Measurements from ENCODE around the gene SEPHS2.
"Not testable (repeated sequence)": the region's sequence is repeated elsewhere in the genome, so short reads cannot be mapped to it uniquely, and the experiment has no call there.

Gene SEPHS2

DNA sequence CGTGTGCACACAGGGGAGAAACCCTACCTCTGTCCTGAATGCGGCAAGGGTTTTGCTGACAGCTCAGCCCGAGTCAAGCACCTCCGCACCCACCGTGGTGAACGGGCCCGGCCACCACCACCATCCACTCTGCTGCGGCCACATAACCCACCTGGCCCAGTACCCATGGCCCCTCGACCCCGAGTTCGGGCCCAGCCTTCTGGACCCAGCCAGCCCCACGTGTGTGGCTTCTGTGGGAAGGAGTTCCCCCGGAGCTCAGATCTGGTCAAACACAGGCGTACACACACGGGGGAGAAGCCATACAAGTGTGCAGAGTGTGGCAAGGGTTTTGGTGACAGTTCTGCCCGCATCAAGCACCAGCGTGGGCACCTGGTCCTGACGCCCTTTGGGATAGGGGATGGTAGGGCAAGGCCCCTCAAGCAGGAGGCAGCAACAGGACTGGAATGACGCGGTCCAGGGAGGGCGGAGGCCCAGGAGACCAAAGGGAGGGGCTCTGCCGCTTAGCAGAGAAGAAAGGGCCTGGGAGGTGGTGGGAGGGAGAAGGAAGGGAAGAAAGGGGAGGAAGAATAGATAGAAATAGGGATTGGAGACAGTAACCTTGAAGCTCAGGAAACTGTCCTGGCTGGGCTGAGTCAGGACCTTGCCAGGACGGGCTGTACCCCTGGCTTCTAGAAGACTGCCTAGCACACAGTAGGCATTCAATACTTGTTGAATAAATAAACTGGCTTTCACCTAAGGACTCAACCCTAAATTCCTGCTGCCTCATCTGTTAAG is 46.8 kb downstream of the SEPHS2 start:
- DNase-seq (ENCODE audit: low read depth): no peak

DNA sequence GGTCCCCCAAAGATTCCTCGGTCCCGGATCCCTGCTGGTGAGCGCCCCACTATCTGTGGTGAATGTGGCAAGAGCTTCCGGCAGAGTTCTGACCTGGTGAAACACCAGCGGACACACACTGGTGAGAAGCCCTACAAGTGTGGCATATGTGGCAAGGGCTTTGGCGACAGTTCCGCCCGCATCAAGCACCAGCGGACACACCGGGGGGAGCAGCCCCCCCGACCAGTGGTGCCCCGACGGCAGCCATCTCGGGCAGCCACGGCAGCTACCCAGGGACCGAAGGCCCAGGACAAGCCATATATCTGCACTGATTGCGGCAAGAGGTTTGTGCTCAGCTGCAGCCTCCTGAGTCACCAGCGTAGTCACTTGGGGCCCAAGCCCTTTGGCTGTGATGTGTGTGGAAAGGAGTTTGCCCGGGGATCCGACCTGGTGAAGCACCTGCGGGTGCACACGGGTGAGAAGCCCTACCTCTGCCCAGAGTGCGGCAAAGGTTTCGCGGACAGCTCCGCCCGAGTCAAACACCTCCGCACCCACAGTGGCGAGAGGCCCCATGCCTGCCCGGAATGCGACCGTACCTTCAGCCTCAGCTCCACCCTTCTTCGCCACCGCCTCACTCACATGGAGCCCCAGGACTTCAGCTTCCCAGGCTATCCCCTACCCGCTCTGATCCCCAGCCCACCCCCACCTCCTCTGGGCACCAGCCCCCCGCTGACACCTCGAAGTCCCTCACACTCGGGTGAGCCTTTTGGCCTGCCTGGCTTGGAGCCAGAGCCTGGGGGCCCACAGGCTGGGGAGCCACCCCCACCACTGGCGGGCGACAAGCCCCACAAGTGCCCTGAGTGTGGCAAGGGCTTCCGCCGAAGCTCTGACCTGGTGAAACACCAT is 47.7 kb downstream of the SEPHS2 start:
- no peak for DNase-seq (ENCODE audit: low read depth)

DNA sequence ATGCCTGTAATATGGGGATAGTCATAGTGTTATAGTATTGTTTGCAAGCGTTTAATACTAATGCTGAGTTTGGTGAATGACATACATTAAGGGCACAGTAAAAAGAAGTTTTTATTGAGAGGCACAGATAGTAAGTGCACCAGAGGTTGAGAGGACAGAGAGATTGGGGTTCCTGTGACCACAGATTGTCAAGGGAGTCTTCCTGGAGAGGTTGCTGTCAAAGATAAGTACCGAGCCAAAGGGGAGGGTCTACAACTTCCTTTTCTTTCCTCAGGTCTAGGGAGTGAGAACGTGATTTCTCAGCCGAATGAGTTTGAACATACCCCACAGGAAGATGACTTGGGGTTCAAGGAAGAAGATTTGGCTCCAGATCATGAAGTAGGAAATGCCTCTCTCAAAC is 48.6 kb downstream of the SEPHS2 start:
- no peak for DNase-seq (ENCODE audit: low read depth)

DNA sequence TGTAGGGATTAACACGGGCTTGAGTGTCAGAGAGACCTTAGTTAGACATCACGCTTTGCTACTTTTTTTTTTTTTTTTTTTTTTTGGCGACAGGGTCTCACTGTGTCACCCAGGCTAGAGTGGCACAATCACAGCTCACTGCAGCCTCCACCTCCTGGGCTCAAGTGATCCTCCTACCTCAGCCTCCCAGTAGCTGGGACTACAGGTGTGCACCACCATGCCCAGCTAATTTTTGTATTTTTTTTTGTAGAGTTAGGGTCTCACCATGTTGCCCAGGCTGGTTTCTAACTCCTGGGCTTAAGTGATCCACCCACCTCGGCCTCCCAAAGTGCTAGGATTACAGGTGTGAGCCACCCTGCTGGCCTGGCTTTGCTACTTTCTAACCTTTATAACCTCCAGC is 49.0 kb downstream of the SEPHS2 start:
- not testable (repeated sequence) for DNase-seq (ENCODE audit: low read depth)

DNA sequence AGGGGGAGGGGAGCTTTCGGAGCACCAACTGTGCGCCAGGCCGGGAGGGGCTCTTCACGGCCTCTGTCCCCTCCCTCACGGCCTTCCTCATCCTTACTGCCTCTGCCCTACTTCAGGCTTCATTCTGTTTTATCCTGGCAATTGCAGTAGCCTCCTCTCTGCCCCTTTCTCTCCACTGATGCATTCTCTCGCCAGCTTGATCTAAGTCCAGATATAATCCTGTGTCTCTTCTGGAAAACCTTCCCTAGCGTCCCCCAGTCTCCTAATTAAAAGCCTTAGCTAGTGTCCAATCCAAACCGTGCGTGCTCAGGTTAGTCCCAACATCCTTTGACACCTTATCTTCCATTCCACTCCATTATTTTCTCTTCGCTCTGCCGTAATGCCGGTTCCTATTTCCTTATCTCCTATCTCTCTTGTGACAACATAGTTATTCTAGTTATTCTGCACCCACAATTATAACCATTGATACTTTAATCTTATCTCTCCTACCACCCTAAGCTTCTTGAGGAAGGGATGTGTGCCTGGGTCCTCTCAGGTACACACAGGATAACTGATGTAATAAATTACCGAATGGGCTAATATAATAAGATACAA is 49.6 kb downstream of the SEPHS2 start:
- no peak for DNase-seq (ENCODE audit: low read depth)

DNA sequence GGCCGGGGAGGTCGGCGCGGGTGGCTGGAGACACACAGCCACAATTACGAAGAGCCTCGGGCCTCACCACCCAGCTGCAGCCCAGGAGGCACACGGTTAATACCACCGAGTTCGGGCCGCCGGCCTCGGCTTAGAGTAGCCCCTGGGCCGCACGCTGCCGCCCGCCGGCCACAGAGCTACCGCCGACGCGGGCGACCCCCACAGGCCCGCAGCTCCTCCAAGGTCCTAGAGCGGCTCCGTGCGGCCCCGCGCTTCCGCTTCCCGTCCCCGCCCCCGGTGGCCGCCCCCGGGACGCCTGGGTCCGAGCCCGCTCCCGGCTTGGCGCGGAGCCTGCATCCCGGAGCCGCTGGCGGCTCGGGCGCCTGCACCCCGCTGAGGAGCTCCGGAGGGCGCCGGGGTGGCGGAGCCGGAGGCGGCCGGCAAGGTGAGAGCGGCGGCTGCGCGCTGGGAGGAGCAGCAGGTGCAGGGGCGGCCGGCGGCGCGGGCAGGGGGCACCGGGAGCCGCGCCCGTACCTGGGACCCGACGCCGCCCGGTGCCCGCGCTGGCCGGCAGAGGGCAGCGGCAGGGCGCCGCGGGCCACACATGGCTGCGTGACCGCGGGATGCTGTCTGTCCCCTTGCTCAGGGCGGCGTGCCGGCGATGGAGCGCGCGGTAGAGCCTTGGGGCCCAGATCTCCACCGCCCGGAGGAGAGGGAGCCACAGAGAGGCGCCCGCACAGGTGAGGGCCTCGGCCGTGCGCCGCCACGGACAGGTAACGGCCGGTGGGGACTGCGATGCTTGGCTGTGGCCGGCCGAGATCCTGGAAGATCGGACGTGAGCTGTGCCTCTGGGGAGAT is 50.3 kb downstream of the SEPHS2 start, which contains the start of gene ZNF48:
TSS of gene ZNF48 (plus strand) at position 266 of the 837 bp plus-strand sequence. CDS start at position 641, 375 bp downstream.
- peak; percentile 92 for DNase-seq (ENCODE audit: low read depth)

DNA sequence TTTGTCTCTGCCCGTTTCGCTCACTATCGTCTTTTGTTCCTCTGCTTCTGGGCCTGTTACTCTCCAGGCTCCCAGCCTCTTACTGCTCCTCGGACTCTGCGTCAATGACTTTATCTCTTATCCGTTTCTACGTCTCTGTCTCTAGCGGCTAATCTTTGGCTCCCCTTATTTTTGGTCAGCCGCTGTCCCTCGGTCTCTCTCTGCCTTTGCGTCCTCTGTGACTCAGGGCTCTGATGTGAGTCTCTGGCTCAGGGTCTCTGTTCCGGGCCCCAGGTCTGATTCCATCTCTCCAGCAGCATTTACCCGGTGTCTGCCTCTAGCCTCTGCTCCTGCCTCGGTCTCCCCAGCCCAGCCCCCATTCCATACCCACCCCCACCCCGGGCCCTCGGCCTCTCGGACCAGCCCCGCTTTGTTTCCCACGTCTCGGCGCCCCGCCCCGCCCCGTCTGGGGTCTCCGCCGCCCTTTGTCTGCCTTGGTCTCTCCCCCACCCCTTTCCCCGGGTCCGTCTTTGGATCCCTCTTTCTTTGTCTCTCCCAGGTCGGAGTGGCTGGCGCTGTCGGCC is 51.0 kb downstream of the SEPHS2 start:
- peak; percentile 33 for DNase-seq (ENCODE audit: low read depth)
